Measurements from ENCODE around the gene HIPK1.

The HIPK1 gene

DNA sequence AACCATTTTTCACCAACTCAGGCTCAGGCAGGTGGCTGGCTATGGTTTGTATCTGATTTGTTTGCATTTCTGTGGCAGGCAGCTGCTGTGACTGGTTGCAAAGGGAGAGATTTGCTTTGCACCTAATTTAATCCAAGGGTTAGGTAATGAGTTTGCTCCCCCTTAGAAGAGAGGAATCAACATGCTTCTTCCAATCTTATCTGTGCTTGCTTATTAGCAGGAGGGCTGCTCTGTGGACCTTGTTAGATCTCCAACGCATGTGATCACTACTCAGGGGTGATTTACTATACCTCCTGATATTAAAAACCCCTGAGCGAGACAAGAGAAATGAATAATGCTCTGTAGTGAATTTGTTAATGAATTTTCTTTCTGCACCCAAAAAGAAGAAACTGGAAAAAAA, 70.7 kb downstream of the HIPK1 start:
- no peak for DNase-seq (ENCODE audit: low read depth in 1 of 2, low spot score in 1 of 2)
- no peak overlapping the region for H3K27ac ChIP-seq (replicated peaks)

DNA sequence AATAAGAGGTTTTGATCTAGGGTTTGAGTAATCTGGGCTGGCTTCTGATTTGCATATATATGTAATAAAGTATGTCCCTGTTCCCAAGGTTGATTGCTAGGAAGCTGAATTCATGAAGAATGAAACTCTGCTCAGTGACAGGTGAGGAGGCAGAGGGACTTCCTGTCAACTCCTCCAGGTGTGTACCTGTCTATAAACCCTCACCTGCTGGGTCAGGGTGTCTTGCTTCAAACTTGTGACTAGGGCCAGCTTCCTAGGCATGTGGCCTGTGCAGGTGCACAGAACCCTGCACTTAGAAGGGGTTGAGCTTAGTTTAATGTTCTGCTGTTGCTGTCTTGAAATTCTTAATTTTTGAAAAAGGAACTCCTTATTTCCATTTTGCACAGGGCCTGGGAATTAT, 71.3 kb downstream of the HIPK1 start:
- Histone ChIP-seq H3K4me3 (replicated peaks; ENCODE audit: insufficient read depth, low read length) (no peak overlapping the region), H3K27me3 (ENCODE audit: insufficient read depth, poor library complexity, severe bottlenecking) (no peaks in the 10 kb centered on the region)

More for the DNA sequence above, 70.7 kb downstream of the HIPK1 start:
- Histone ChIP-seq H3K27me3 (ENCODE audit: insufficient read depth, poor library complexity, severe bottlenecking) (no peaks in the 10 kb centered on the region), H3K4me3 (replicated peaks; ENCODE audit: insufficient read depth, low read length) (no peak overlapping the region)
- TF ChIP-seq POLR2AphosphoS5 (IDR thresholded peaks at IDR 0.05; ENCODE audit: low read depth) = no peak
- no peak for TF ChIP-seq SPI1 (IDR thresholded peaks at IDR 0.05; ENCODE audit: borderline replicate concordance, low read depth)
- TF ChIP-seq, protein P1, sequence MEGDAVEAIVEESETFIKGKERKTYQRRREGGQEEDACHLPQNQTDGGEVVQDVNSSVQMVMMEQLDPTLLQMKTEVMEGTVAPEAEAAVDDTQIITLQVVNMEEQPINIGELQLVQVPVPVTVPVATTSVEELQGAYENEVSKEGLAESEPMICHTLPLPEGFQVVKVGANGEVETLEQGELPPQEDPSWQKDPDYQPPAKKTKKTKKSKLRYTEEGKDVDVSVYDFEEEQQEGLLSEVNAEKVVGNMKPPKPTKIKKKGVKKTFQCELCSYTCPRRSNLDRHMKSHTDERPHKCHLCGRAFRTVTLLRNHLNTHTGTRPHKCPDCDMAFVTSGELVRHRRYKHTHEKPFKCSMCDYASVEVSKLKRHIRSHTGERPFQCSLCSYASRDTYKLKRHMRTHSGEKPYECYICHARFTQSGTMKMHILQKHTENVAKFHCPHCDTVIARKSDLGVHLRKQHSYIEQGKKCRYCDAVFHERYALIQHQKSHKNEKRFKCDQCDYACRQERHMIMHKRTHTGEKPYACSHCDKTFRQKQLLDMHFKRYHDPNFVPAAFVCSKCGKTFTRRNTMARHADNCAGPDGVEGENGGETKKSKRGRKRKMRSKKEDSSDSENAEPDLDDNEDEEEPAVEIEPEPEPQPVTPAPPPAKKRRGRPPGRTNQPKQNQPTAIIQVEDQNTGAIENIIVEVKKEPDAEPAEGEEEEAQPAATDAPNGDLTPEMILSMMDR (IDR thresholded peaks at IDR 0.05; ENCODE audit: insufficient read depth, low read length) = no peak
- no peak for TF ChIP-seq GABPA (IDR thresholded peaks at IDR 0.05; ENCODE audit: low read depth)

DNA sequence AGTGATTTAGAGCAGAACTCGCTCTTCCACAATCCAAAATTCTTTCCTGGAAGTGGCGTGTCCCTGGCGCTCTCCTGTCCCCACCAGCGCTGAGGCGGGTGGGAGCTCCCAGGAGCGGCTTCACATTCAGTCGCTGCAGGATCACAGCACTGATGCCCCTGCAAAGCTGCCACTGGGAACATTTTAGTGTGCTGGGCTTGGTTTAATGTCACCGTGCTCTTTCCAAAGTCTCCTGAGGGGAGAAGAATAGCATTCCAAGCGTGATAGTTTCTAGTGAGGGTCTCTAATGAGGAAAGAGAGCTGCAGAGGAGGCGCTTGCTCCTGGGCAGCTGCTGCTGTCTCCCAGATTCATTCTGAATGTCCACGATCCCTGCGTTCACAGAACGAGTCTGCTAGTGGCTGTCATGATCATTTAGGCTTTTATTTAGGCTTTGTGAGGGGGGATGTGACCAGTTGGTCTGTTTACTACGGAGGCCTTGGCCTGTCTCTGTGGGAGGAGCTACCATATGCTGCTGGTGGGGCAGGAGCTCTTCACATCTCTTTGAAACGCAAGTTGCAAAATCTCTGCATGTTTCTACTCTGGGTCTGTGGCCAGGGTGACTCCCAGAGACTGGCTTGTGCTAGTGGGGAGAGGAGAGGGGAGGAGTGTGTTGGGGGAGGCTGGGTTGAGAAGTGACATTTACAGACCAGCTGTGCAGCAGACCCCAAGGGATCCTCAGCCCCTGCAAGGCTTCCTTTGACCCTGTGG, 73.5 kb downstream of the HIPK1 start:
- TF ChIP-seq GABPA (IDR thresholded peaks at IDR 0.05; ENCODE audit: low read depth) (no peak), SPI1 (IDR thresholded peaks at IDR 0.05; ENCODE audit: borderline replicate concordance, low read depth) (no peak), POLR2AphosphoS5 (IDR thresholded peaks at IDR 0.05; ENCODE audit: low read depth) (no peak)
- TF ChIP-seq, protein P1 (IDR thresholded peaks at IDR 0.05; ENCODE audit: insufficient read depth, low read length) = no peak
- TF ChIP-seq, protein P2, sequence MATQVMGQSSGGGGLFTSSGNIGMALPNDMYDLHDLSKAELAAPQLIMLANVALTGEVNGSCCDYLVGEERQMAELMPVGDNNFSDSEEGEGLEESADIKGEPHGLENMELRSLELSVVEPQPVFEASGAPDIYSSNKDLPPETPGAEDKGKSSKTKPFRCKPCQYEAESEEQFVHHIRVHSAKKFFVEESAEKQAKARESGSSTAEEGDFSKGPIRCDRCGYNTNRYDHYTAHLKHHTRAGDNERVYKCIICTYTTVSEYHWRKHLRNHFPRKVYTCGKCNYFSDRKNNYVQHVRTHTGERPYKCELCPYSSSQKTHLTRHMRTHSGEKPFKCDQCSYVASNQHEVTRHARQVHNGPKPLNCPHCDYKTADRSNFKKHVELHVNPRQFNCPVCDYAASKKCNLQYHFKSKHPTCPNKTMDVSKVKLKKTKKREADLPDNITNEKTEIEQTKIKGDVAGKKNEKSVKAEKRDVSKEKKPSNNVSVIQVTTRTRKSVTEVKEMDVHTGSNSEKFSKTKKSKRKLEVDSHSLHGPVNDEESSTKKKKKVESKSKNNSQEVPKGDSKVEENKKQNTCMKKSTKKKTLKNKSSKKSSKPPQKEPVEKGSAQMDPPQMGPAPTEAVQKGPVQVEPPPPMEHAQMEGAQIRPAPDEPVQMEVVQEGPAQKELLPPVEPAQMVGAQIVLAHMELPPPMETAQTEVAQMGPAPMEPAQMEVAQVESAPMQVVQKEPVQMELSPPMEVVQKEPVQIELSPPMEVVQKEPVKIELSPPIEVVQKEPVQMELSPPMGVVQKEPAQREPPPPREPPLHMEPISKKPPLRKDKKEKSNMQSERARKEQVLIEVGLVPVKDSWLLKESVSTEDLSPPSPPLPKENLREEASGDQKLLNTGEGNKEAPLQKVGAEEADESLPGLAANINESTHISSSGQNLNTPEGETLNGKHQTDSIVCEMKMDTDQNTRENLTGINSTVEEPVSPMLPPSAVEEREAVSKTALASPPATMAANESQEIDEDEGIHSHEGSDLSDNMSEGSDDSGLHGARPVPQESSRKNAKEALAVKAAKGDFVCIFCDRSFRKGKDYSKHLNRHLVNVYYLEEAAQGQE (IDR thresholded peaks at IDR 0.05; ENCODE audit: insufficient replicate concordance, low read depth) = no peak
- no peak overlapping the region for H3K4me3 ChIP-seq (replicated peaks; ENCODE audit: insufficient read depth, low read length)
- H3K27me3 ChIP-seq (ENCODE audit: insufficient read depth, poor library complexity, severe bottlenecking) = no peaks in the 10 kb centered on the region
- DNase-seq (ENCODE audit: low read depth in 1 of 2, low spot score in 1 of 2) = no peak
- H3K27ac ChIP-seq (replicated peaks) = no peak overlapping the region

More for the DNA sequence above, 71.3 kb downstream of the HIPK1 start:
- H3K27ac ChIP-seq (replicated peaks) = no peak overlapping the region
- no peak for DNase-seq (ENCODE audit: low read depth in 1 of 2, low spot score in 1 of 2)
- no peak for TF ChIP-seq POLR2AphosphoS5 (IDR thresholded peaks at IDR 0.05; ENCODE audit: low read depth)

DNA sequence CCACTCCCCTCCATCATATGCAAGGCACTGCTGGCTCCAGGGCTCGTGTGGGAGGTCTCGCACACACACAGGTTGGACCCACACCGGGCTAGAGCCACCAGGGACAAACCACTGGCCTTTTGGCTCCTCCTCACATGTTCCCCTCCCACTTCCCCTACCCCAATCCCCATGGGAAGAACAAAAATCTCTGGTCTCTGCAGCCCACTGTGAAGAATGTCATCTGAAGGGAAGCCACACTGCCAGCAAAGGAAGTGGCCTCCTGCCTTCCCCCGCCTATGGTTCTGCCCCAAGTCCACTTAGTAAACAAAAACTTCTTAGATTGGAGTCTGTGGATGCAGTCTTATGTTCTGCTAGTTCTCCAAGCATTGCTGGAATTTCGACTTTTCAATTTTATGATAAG, 74.3 kb downstream of the HIPK1 start:
- TF ChIP-seq SPI1 (IDR thresholded peaks at IDR 0.05; ENCODE audit: borderline replicate concordance, low read depth) (no peak), POLR2AphosphoS5 (IDR thresholded peaks at IDR 0.05; ENCODE audit: low read depth) (no peak), GABPA (IDR thresholded peaks at IDR 0.05; ENCODE audit: low read depth) (no peak)
- TF ChIP-seq, protein P1 (IDR thresholded peaks at IDR 0.05; ENCODE audit: insufficient read depth, low read length) = no peak
- TF ChIP-seq, protein P2 (IDR thresholded peaks at IDR 0.05; ENCODE audit: insufficient replicate concordance, low read depth) = no peak
- Histone ChIP-seq H3K4me3 (replicated peaks; ENCODE audit: insufficient read depth, low read length) (no peak overlapping the region), H3K27ac (replicated peaks) (no peak overlapping the region), H3K27me3 (ENCODE audit: insufficient read depth, poor library complexity, severe bottlenecking) (no peaks in the 10 kb centered on the region)
- no peak for DNase-seq (ENCODE audit: low read depth in 1 of 2, low spot score in 1 of 2)

Data from HL-60 (cell line).